Panc1 (cell line): ENCODE measurements around the gene ACKR2. TPM values are rescaled to one million over a fixed set of nuclear protein-coding genes. Genes with fewer than 3 reads are reported as not detected.

Experiments used
- ATAC-seq: fragments of 200-7000 bp; cut with Tn5 transposase; 2 replicates; pipeline ENCODE4 v1.9.1; 2020; ENCODE audit warnings: mild to moderate bottlenecking, moderate library complexity
- BruUV-seq: library from RNA; stranded (reverse); fragments of 400-500 nt; replicated peaks from 2 replicates; lab custom pipeline; 2021; lab: Mats Ljungman, UMichigan
- CTCF ChIA-PET: fragments of 300-600 bp; sonication (Branson Sonifier 250); formaldehyde crosslinking; loops from one replicate; lab custom pipeline; 2022; ENCODE audit warnings: antibody characterized with exemption; lab: Charles Lee
- POLR2A ChIA-PET: fragments of 300-600 bp; sonication (Branson Sonifier 250); formaldehyde crosslinking; loops from one replicate; lab custom pipeline; 2022; ENCODE audit warnings: antibody characterized with exemption; lab: Charles Lee
- DNase-seq: peaks from one replicate; pipeline ENCODE4 v3.0.0-alpha.2; 2010; ENCODE audit warnings: low read depth, low spot score
- H3K27ac ChIP-seq: 2 replicates; pipeline ENCODE4 v1.5.1; 2011; ENCODE audit warnings: mild to moderate bottlenecking, low read length, inconsistent platforms
- H3K27me3 ChIP-seq: fragments of 200-500 bp; sonication (Bioruptor generic); 2 replicates; pipeline ENCODE4 v1.6.0; 2014; ENCODE audit warnings: low read length, inconsistent platforms; ENCODE audit not compliant: control insufficient read depth, insufficient read depth
- H3K36me3 ChIP-seq: fragments of 200-500 bp; sonication (Bioruptor generic); 2 replicates; pipeline ENCODE4 v1.5.1; 2014; ENCODE audit warnings: inconsistent platforms, mild to moderate bottlenecking, low read length, moderate library complexity; ENCODE audit not compliant: control insufficient read depth, insufficient read depth
- H3K4me1 ChIP-seq: 2 replicates; pipeline ENCODE4 v1.5.1; 2011; ENCODE audit warnings: inconsistent platforms, mild to moderate bottlenecking, low read length, moderate library complexity; ENCODE audit not compliant: control insufficient read depth, insufficient read depth
- H3K4me3 ChIP-seq, 2 experiments: 2 replicates each; pipeline ENCODE4 v1.5.1; 2011 to 2012; ENCODE audit warnings: low read depth in 2 of 2, low read length in 2 of 2, mild to moderate bottlenecking in 2 of 2, inconsistent platforms in 1 of 2, moderate library complexity in 1 of 2
- H3K9me3 ChIP-seq: fragments of 200-500 bp; sonication (Bioruptor generic); 2 replicates; pipeline ENCODE4 v1.5.1; 2014; ENCODE audit warnings: low read depth, mild to moderate bottlenecking, inconsistent platforms, low read length, moderate library complexity; ENCODE audit not compliant: control insufficient read depth, insufficient read depth
- POLR2AphosphoS5 ChIP-seq: IDR thresholded peaks from 2 replicates; pipeline ENCODE4 v1.6.1; 2012; ENCODE audit warnings: mild to moderate bottlenecking, low read depth, low read length, moderate library complexity
- SIN3A ChIP-seq: IDR thresholded peaks from 2 replicates; pipeline ENCODE4 v1.6.1; 2012; ENCODE audit warnings: low read depth, mild to moderate bottlenecking, low read length, moderate library complexity, borderline replicate concordance; ENCODE audit not compliant: insufficient read depth
- TCF7L2 ChIP-seq: IDR thresholded peaks from 2 replicates; pipeline ENCODE4 v1.6.1; 2011; ENCODE audit warnings: mild to moderate bottlenecking, low read depth, low read length, inconsistent platforms
- in situ Hi-C: cut with HindIII; loops from 2 replicates; pipeline ENCODE4 v1.10.0; 2016; ENCODE audit warnings: low sequenced_read_pairs, low pct_unique_long_range_greater_than_20kb
- intact Hi-C: fragments of 100-400 bp; cut with micrococcal nuclease; formaldehyde crosslinking; loops from one replicate; pipeline ENCODE4 v1.10.0; 2022; ENCODE audit not compliant: unreplicated experiment
- total RNA-seq: library from RNA; stranded (reverse); gene quantifications from one replicate; pipeline ENCODE4 v1.2.1, GENCODE V29; 2021; ENCODE audit not compliant: unreplicated experiment
- TF ChIP-seq, protein P1 (sequence below), 2 experiments: IDR thresholded peaks; 2 replicates each; pipeline ENCODE4 v1.6.1; 2011 to 2012; ENCODE audit warnings: low read depth in 2 of 2, control low read depth in 1 of 2, low read length in 1 of 2, mild to moderate bottlenecking in 1 of 2, moderate library complexity in 1 of 2; ENCODE audit not compliant: insufficient read depth in 1 of 2
- TF ChIP-seq, protein P2 (sequence below): fragments of 450-650 bp; IDR thresholded peaks from 2 replicates; pipeline ENCODE4 v1.5.1; 2017; ENCODE audit warnings: mild to moderate bottlenecking

ACKR2 gene
- total RNA-seq, 1 experiment from 2014 or later, result not detected

DNA sequence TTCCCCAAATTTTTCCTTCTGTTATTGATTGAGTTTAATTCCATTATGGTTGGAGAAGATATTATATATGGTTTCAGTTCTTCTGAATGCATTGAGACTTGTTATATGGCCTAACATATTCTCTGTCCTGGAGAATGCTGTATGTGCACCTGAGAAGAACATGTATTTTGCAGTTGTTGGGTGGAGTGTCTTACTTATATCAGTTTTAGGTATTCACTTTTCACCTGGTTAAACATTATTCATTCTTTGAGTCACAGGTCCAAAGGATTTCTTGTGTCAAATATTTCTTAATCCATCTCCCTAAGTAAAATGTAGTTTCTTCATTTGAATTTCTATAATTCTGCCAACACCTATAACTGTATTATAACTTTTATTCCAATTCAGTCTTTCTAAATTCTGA is 17.8 kb downstream of the ACKR2 start:
- Histone ChIP-seq H3K9me3 (no peaks in the 10 kb centered on the region), H3K36me3 (no peaks in the 10 kb centered on the region), H3K4me3 (no peak overlapping the region), H3K27ac (no peak overlapping the region), H3K27me3 (no peaks in the 10 kb centered on the region; the same call in 1 of the 2 replicates), H3K4me1 (no peaks in the 10 kb centered on the region)
- DNase-seq (no peak), ATAC-seq (no peak)
- TF ChIP-seq POLR2AphosphoS5, result no peak
- no peak for TF ChIP-seq SIN3A
- TF ChIP-seq, protein P1, sequence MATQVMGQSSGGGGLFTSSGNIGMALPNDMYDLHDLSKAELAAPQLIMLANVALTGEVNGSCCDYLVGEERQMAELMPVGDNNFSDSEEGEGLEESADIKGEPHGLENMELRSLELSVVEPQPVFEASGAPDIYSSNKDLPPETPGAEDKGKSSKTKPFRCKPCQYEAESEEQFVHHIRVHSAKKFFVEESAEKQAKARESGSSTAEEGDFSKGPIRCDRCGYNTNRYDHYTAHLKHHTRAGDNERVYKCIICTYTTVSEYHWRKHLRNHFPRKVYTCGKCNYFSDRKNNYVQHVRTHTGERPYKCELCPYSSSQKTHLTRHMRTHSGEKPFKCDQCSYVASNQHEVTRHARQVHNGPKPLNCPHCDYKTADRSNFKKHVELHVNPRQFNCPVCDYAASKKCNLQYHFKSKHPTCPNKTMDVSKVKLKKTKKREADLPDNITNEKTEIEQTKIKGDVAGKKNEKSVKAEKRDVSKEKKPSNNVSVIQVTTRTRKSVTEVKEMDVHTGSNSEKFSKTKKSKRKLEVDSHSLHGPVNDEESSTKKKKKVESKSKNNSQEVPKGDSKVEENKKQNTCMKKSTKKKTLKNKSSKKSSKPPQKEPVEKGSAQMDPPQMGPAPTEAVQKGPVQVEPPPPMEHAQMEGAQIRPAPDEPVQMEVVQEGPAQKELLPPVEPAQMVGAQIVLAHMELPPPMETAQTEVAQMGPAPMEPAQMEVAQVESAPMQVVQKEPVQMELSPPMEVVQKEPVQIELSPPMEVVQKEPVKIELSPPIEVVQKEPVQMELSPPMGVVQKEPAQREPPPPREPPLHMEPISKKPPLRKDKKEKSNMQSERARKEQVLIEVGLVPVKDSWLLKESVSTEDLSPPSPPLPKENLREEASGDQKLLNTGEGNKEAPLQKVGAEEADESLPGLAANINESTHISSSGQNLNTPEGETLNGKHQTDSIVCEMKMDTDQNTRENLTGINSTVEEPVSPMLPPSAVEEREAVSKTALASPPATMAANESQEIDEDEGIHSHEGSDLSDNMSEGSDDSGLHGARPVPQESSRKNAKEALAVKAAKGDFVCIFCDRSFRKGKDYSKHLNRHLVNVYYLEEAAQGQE (IDR thresholded peaks at IDR 0.05; ENCODE audit: insufficient read depth in 1 of 2, low read depth in 2 of 2, low read length in 1 of 2), result no peak
- TF ChIP-seq, protein P2, sequence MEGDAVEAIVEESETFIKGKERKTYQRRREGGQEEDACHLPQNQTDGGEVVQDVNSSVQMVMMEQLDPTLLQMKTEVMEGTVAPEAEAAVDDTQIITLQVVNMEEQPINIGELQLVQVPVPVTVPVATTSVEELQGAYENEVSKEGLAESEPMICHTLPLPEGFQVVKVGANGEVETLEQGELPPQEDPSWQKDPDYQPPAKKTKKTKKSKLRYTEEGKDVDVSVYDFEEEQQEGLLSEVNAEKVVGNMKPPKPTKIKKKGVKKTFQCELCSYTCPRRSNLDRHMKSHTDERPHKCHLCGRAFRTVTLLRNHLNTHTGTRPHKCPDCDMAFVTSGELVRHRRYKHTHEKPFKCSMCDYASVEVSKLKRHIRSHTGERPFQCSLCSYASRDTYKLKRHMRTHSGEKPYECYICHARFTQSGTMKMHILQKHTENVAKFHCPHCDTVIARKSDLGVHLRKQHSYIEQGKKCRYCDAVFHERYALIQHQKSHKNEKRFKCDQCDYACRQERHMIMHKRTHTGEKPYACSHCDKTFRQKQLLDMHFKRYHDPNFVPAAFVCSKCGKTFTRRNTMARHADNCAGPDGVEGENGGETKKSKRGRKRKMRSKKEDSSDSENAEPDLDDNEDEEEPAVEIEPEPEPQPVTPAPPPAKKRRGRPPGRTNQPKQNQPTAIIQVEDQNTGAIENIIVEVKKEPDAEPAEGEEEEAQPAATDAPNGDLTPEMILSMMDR, result no peak
- TF ChIP-seq TCF7L2, result no peak
- in situ Hi-C loops (no loop called here), intact Hi-C loops (no loop called here)
- CTCF ChIA-PET, result no interaction called here
- BruUV-seq, result no TSS peak
- POLR2A ChIA-PET, result no interaction called here

GRCh38 chr3:42827654-42828053 is 18.4 kb downstream of the ACKR2 start:
- Histone ChIP-seq H3K4me1 (no peaks in the 10 kb centered on the region), H3K27me3 (no peaks in the 10 kb centered on the region; the same call in 1 of the 2 replicates), H3K4me3 (no peak overlapping the region), H3K9me3 (no peaks in the 10 kb centered on the region), H3K36me3 (no peaks in the 10 kb centered on the region), H3K27ac (no peak overlapping the region)
- in situ Hi-C loops, result no loop called here
- POLR2A ChIA-PET, result no interaction called here
- DNase-seq (no peak), ATAC-seq (no peak)
- TF ChIP-seq SIN3A (no peak), TCF7L2 (no peak), POLR2AphosphoS5 (no peak)
- TF ChIP-seq, protein P2, result no peak
- TF ChIP-seq, protein P1 (IDR thresholded peaks at IDR 0.05; ENCODE audit: insufficient read depth in 1 of 2, low read depth in 2 of 2, low read length in 1 of 2), result no peak
- BruUV-seq, result no TSS peak
- intact Hi-C loops, result no loop called here
- CTCF ChIA-PET, result no interaction called here
